NCI-H2029 treated with DMSO at 0.1 percent for 48 hours (cell line): Measurements from ENCODE around the gene DOCK1.
"Not testable (repeated sequence)": the region's sequence is repeated elsewhere in the genome, so short reads cannot be mapped to it uniquely, and the experiment has no call there.

Source experiments
- DNase-seq: peaks from one replicate; lab custom pipeline; 2025; lab: John Stamatoyannopoulos, UW

DOCK1 gene

GRCh38 chr10:127278001-127278400 is 372.8 kb downstream of the DOCK1 start:
- no peak for DNase-seq

GRCh38 chr10:127279334-127279774 is 374.1 kb downstream of the DOCK1 start:
- peak; percentile 33 for DNase-seq

- DNase-seq: no peak
These were observed 375.2 kb downstream of the DOCK1 start for GRCh38 chr10:127280446-127280845.

GRCh38 chr10:127283017-127283416 is 377.8 kb downstream of the DOCK1 start:
- DNase-seq: no peak

- no peak for DNase-seq
These were observed 378.3 kb downstream of the DOCK1 start for GRCh38 chr10:127283576-127283975.

- DNase-seq: no peak
These were observed 385.6 kb downstream of the DOCK1 start for GRCh38 chr10:127290850-127291249.

GRCh38 chr10:127291329-127291728 is 386.1 kb downstream of the DOCK1 start:
- DNase-seq: no peak

GRCh38 chr10:127292888-127293287 is 387.7 kb downstream of the DOCK1 start:
- no peak for DNase-seq

GRCh38 chr10:127293640-127294039 is 388.4 kb downstream of the DOCK1 start:
- peak; percentile 29 for DNase-seq

GRCh38 chr10:127296696-127297095 is 391.5 kb downstream of the DOCK1 start:
- DNase-seq: no peak

GRCh38 chr10:127298381-127298780 is 393.2 kb downstream of the DOCK1 start:
- DNase-seq: no peak

GRCh38 chr10:127299192-127299591 is 394.0 kb downstream of the DOCK1 start:
- DNase-seq: not testable (repeated sequence)

GRCh38 chr10:127299956-127300689 is 394.9 kb downstream of the DOCK1 start:
- DNase-seq: no peak

- no peak for DNase-seq
These were observed 395.7 kb downstream of the DOCK1 start for GRCh38 chr10:127300868-127301321.

- DNase-seq: no peak
These were observed 397.1 kb downstream of the DOCK1 start for GRCh38 chr10:127302343-127302742.

GRCh38 chr10:127303105-127303504 is 397.9 kb downstream of the DOCK1 start:
- no peak for DNase-seq

- no peak for DNase-seq
These were observed 398.5 kb downstream of the DOCK1 start for GRCh38 chr10:127303746-127304145.

GRCh38 chr10:127306479-127306878 is 401.3 kb downstream of the DOCK1 start:
- DNase-seq: no peak

GRCh38 chr10:127307338-127307737 is 402.1 kb downstream of the DOCK1 start:
- no peak for DNase-seq

GRCh38 chr10:127308031-127308430 is 402.8 kb downstream of the DOCK1 start:
- no peak for DNase-seq

- DNase-seq: not testable (repeated sequence)
These were observed 404.4 kb downstream of the DOCK1 start for GRCh38 chr10:127309619-127310018.

GRCh38 chr10:127310430-127310829 is 405.2 kb downstream of the DOCK1 start:
- no peak for DNase-seq

- no peak for DNase-seq
These were observed 405.7 kb downstream of the DOCK1 start for GRCh38 chr10:127310923-127311322.
